GM23338 (cell line): ENCODE measurements around the gene NBEAL2. TPM values are rescaled to one million over a fixed set of nuclear protein-coding genes. Genes with fewer than 3 reads are reported as not detected.

Source experiments
- ATAC-seq: fragments of 200-7000 bp; cut with Tn5 transposase; 3 replicates; pipeline ENCODE4 v1.9.1; 2020
- DNase-seq: peaks from one replicate; pipeline ENCODE4 v3.0.0-alpha.2; 2015; ENCODE audit warnings: low spot score
- H2AFZ ChIP-seq: fragments of 200-600 bp; sonication (generic); 2 replicates; pipeline ENCODE4 v1.8.0; 2016; ENCODE audit warnings: antibody characterized with exemption, mild to moderate bottlenecking, moderate library complexity
- H3F3A ChIP-seq: fragments of 200-600 bp; sonication (generic); replicated peaks from 2 replicates; pipeline ENCODE4 v1.8.0; 2017; ENCODE audit warnings: antibody characterized with exemption, mixed run types, low read depth
- H3K27ac ChIP-seq: fragments of 200-600 bp; sonication (generic); 2 replicates; pipeline ENCODE4 v1.6.1; 2016; ENCODE audit warnings: low read depth
- H3K27me3 ChIP-seq: fragments of 200-600 bp; sonication (generic); 2 replicates; pipeline ENCODE4 v1.8.0; 2016; ENCODE audit warnings: mild to moderate bottlenecking, mixed run types, moderate library complexity; ENCODE audit not compliant: insufficient read depth
- H3K36me3 ChIP-seq: fragments of 200-600 bp; sonication (generic); 2 replicates; pipeline ENCODE4 v1.8.0; 2016; ENCODE audit warnings: mild to moderate bottlenecking; ENCODE audit not compliant: insufficient read depth
- H3K4me1 ChIP-seq: fragments of 200-600 bp; sonication (generic); 2 replicates; pipeline ENCODE4 v1.8.0; 2016; ENCODE audit warnings: mild to moderate bottlenecking, moderate library complexity; ENCODE audit not compliant: insufficient read depth
- H3K4me2 ChIP-seq: fragments of 200-600 bp; sonication (generic); 2 replicates; pipeline ENCODE4 v1.7.1; 2017; ENCODE audit warnings: mixed run types
- H3K4me3 ChIP-seq: fragments of 200-600 bp; sonication (generic); 2 replicates; pipeline ENCODE4 v1.6.1; 2016; ENCODE audit warnings: mixed run types
- H3K79me2 ChIP-seq: fragments of 200-600 bp; sonication (generic); replicated peaks from 2 replicates; pipeline ENCODE4 v1.8.0; 2017; ENCODE audit warnings: mild to moderate bottlenecking; ENCODE audit not compliant: insufficient read depth
- H3K9me2 ChIP-seq: fragments of 200-600 bp; sonication (generic); 2 replicates; pipeline ENCODE4 v1.8.0; 2017; ENCODE audit not compliant: insufficient read depth
- H4K20me1 ChIP-seq: fragments of 200-600 bp; sonication (generic); replicated peaks from 2 replicates; pipeline ENCODE4 v1.8.0; 2017; ENCODE audit warnings: mild to moderate bottlenecking; ENCODE audit not compliant: insufficient read depth
- H3K27ac Mint-ChIP-seq: 2 replicates; pipeline ENCODE4 v1.8.0; 2020; ENCODE audit warnings: inconsistent platforms, mild to moderate bottlenecking, moderate library complexity, mixed read lengths
- H3K27me3 Mint-ChIP-seq: 3 replicates; pipeline ENCODE4 v1.8.0; 2022; ENCODE audit warnings: low read depth, mild to moderate bottlenecking, moderate library complexity, mixed read lengths, inconsistent platforms; ENCODE audit not compliant: insufficient read depth, poor library complexity
- H3K36me3 Mint-ChIP-seq: 3 replicates; pipeline ENCODE4 v1.8.0; 2021; ENCODE audit warnings: low read depth, mild to moderate bottlenecking, inconsistent platforms, moderate library complexity, mixed read lengths
- H3K4me1 Mint-ChIP-seq: 3 replicates; pipeline ENCODE4 v1.8.0; 2020; ENCODE audit warnings: mild to moderate bottlenecking, inconsistent platforms, mixed read lengths
- H3K4me3 Mint-ChIP-seq: 3 replicates; pipeline ENCODE4 v1.8.0; 2021; ENCODE audit warnings: moderate library complexity, mild to moderate bottlenecking, inconsistent platforms, mixed read lengths
- H3K9me3 Mint-ChIP-seq: 3 replicates; pipeline ENCODE4 v1.8.0; 2020; ENCODE audit warnings: moderate library complexity, mild to moderate bottlenecking, inconsistent platforms, mixed read lengths
- CREB1 ChIP-seq: fragments of 250-450 bp; sonication (Bioruptor Pico); IDR thresholded peaks from 2 replicates; pipeline ENCODE4 v1.5.0; 2020; ENCODE audit warnings: low read depth, mild to moderate bottlenecking, moderate library complexity
- CTCF ChIP-seq, 2 experiments: fragments of 200-600 bp in 1 of 2; sonication (generic) in 1 of 2; conservative IDR thresholded peaks; 2 replicates each; pipeline versions ENCODE4 v1.5.1 to v1.6.1; 2016 to 2017; ENCODE audit warnings: antibody characterized with exemption in 2 of 2, low read depth in 2 of 2, mild to moderate bottlenecking in 2 of 2, moderate library complexity in 1 of 2
- ETS1 ChIP-seq: IDR thresholded peaks from 2 replicates; pipeline ENCODE4 v1.6.1; 2016; ENCODE audit warnings: antibody characterized with exemption
- EZH2 ChIP-seq: fragments of 200-600 bp; sonication (generic); IDR thresholded peaks from one replicate; pipeline ENCODE4 v1.8.0; 2017; ENCODE audit warnings: antibody characterized with exemption, mild to moderate bottlenecking, low read depth; ENCODE audit not compliant: unreplicated experiment
- EZH2phosphoT487 ChIP-seq: fragments of 200-600 bp; sonication (generic); IDR thresholded peaks from one replicate; pipeline ENCODE4 v1.8.1; 2018; ENCODE audit warnings: antibody characterized with exemption; ENCODE audit not compliant: unreplicated experiment
- JUNB ChIP-seq: IDR thresholded peaks from one replicate; pipeline ENCODE4 v1.6.1; 2016; ENCODE audit warnings: antibody characterized with exemption; ENCODE audit not compliant: unreplicated experiment
- NANOG ChIP-seq: IDR thresholded peaks from 2 replicates; pipeline ENCODE4 v1.6.1; 2016; ENCODE audit warnings: antibody characterized with exemption, borderline replicate concordance
- POLR2AphosphoS5 ChIP-seq: IDR thresholded peaks from 2 replicates; pipeline ENCODE4 v1.6.1; 2016; ENCODE audit warnings: antibody characterized with exemption, low read depth
- REST ChIP-seq: IDR thresholded peaks from one replicate; pipeline ENCODE4 v1.6.1; 2018; ENCODE audit warnings: antibody characterized with exemption; ENCODE audit not compliant: unreplicated experiment
- STAT1 ChIP-seq: IDR thresholded peaks from one replicate; pipeline ENCODE4 v1.6.1; 2016; ENCODE audit warnings: antibody characterized with exemption; ENCODE audit not compliant: unreplicated experiment
- ZNF114 ChIP-seq: fragments of 250-450 bp; sonication (Bioruptor Pico); IDR thresholded peaks from 2 replicates; pipeline ENCODE4 v1.5.0; 2020; ENCODE audit warnings: mild to moderate bottlenecking, moderate library complexity
- ZNF331 ChIP-seq: fragments of 250-450 bp; sonication (Bioruptor Pico); IDR thresholded peaks from 2 replicates; pipeline ENCODE4 v1.5.0; 2020; ENCODE audit warnings: low read depth, mild to moderate bottlenecking, moderate library complexity
- ZNF462 ChIP-seq: fragments of 250-450 bp; sonication (Bioruptor Pico); IDR thresholded peaks from 2 replicates; pipeline ENCODE4 v1.5.0; 2020; ENCODE audit warnings: mild to moderate bottlenecking, moderate library complexity
- polyA plus RNA-seq: library from polyadenylated mRNA; unstranded; fragments of >200 nt; fragmentation: Nextera tagmentation; extraction: Ambion mirVana; gene quantifications from 2 replicates; pipeline ENCODE4 v1.2.1, GENCODE V29; 2016
- total RNA-seq: library from RNA; depleted of rRNA; stranded (reverse); fragments of >200 nt; shearing (Covaris generic); gene quantifications from 2 replicates; pipeline ENCODE4 v1.2.3, GENCODE V29; 2014

Gene NBEAL2
- total and polyA plus RNA-seq, 2 experiments from 2014 or later, result 13.5 to 79.9 TPM

- DNase-seq (no peak), ATAC-seq (no peak)
- no peaks in the 10 kb centered on the region for H3K9me3 Mint-ChIP-seq
- no peak for TF ChIP-seq REST
- TF ChIP-seq STAT1, result no peak
- TF ChIP-seq CTCF (conservative IDR thresholded peaks at IDR 0.05; ENCODE audit: low read depth in 2 of 2), result no peak
- TF ChIP-seq ZNF114 (CRISPR knock-in tag), result no peak
- no peak for TF ChIP-seq ZNF331 (CRISPR knock-in tag)
- no peak for TF ChIP-seq JUNB
- TF ChIP-seq EZH2phosphoT487, result no peak
- TF ChIP-seq CREB1 (CRISPR knock-in tag), result no peak
- TF ChIP-seq NANOG, result no peak
- no peak for TF ChIP-seq ZNF462
- TF ChIP-seq ETS1, result no peak
- TF ChIP-seq POLR2AphosphoS5, result no peak
- TF ChIP-seq EZH2, result no peak
- Histone ChIP-seq H4K20me1 (peaks cover 15% of the 10 kb centered on the region; the same call in 1 of the 2 replicates), H3F3A (no peaks in the 10 kb centered on the region), H3K4me3 (no peak overlapping the region), H3K79me2 (peaks cover 17% of the 10 kb centered on the region; the same call in 1 of the 2 replicates), H3K27ac (peak overlapping the region; percentile 67; the same call in 1 of the 2 replicates), H3K9me2 (no peaks in the 10 kb centered on the region), H2AFZ (no peak overlapping the region), H3K4me2 (no peak overlapping the region), H3K4me1 (peaks cover 4% of the 10 kb centered on the region; the same call in 1 of the 2 replicates), H3K36me3 (no peaks in the 10 kb centered on the region), H3K27me3 (no peaks in the 10 kb centered on the region)
- H3K27me3 Mint-ChIP-seq, result no peaks in the 10 kb centered on the region
- H3K4me3 Mint-ChIP-seq, result no peak overlapping the region
- no peak overlapping the region for H3K27ac Mint-ChIP-seq
- peaks cover 5% of the 10 kb centered on the region; the same call in 2 of the 3 replicates for H3K36me3 Mint-ChIP-seq
- peaks cover 7% of the 10 kb centered on the region; the same call in 2 of the 3 replicates for H3K4me1 Mint-ChIP-seq
Observed at GRCh38 chr3:47028146-47028545, 48.7 kb downstream of the NBEAL2 start.
